HepG2 (cell line): ENCODE results near the gene STK24. TPM values are rescaled to one million over a fixed set of nuclear protein-coding genes. Genes with fewer than 3 reads are reported as not detected.

ENCODE experiments used
- ATAC-seq: fragments of 200-7000 bp; cut with Tn5 transposase; 3 replicates; pipeline ENCODE4 v1.9.1; 2020; ENCODE audit warnings: mild to moderate bottlenecking, moderate library complexity
- BruUV-seq: library from RNA; stranded (reverse); fragments of 400-500 nt; replicated peaks from 2 replicates; lab custom pipeline; 2021; lab: Mats Ljungman, UMichigan
- CTCF ChIA-PET: fragments of 300-600 bp; formaldehyde crosslinking; extraction: SDS; loops from one replicate; lab custom pipeline; 2021; ENCODE audit warnings: low total read pairs, inconsistent platforms, low intra/inter-chr PET ratio; lab: Yijun Ruan, JAX
- POLR2A ChIA-PET: fragments of 350-600 bp; sonication (Branson Sonifier 250); formaldehyde crosslinking; loops from one replicate; lab custom pipeline; 2020; ENCODE audit warnings: antibody characterized with exemption, inconsistent platforms; lab: Yijun Ruan, JAX
- DNase-seq: peaks from one replicate; pipeline ENCODE4 v3.0.0-alpha.2; 2015; ENCODE audit warnings: low spot score
- FAIRE-seq: peaks from 3 replicates; lab custom pipeline; 2011; peaks lifted over from hg19 to GRCh38; lab: Jason Lieb, UNC
- H2AFZ ChIP-seq: one replicate; pipeline ENCODE4 v1.6.1; 2011; ENCODE audit warnings: low read length, inconsistent platforms
- H3K27ac ChIP-seq: fragments of 300-600 bp; 3 replicates; pipeline ENCODE4 v1.8.0; 2011; ENCODE audit warnings: mixed run types, mild to moderate bottlenecking, mixed read lengths, low read length, inconsistent platforms; ENCODE audit not compliant: insufficient read depth; ENCODE audit errors: extremely low read length
- H3K27me3 ChIP-seq, 2 experiments: fragments of 200-600 bp in 1 of 2; 2 replicates in 1 of 2; 3 replicates in 1 of 2; pipeline versions ENCODE4 v1.6.0 to v1.8.0; 2011; ENCODE audit warnings: low read length in 2 of 2, mild to moderate bottlenecking in 2 of 2, moderate library complexity in 2 of 2, inconsistent platforms in 1 of 2; ENCODE audit not compliant: insufficient read depth in 2 of 2, control insufficient read depth in 1 of 2
- H3K36me3 ChIP-seq, 2 experiments: fragments of 200-600 bp in 1 of 2; replicated peaks in 1 of 2; 2 replicates in 1 of 2; 3 replicates in 1 of 2; pipeline versions ENCODE4 v1.5.1 to v1.8.0; 2011; ENCODE audit warnings: low read length in 2 of 2, inconsistent platforms in 1 of 2; ENCODE audit not compliant: insufficient read depth in 2 of 2, control insufficient read depth in 1 of 2
- H3K4me1 ChIP-seq: 2 replicates; pipeline ENCODE4 v1.5.1; 2012; ENCODE audit warnings: low read length, inconsistent platforms; ENCODE audit not compliant: insufficient read depth
- H3K4me2 ChIP-seq: 2 replicates; pipeline ENCODE4 v1.6.0; 2011; ENCODE audit warnings: low read depth, low read length, inconsistent platforms
- H3K4me3 ChIP-seq, 3 experiments: fragments of 200-600 bp in 1 of 3; sonication (generic), shearing (Covaris generic) in 1 of 3; replicated peaks in 1 of 3; 2 replicates each; pipeline ENCODE4 v1.5.1; 2011 to 2016; ENCODE audit warnings: low read length in 3 of 3, inconsistent platforms in 2 of 3, low read depth in 2 of 3, mild to moderate bottlenecking in 2 of 3, control low read depth in 1 of 3, mixed read lengths in 1 of 3; ENCODE audit not compliant: insufficient read depth in 1 of 3
- H3K79me2 ChIP-seq: one replicate; pipeline ENCODE4 v1.6.1; 2011; ENCODE audit warnings: low read length, inconsistent platforms; ENCODE audit not compliant: insufficient read depth
- H3K9ac ChIP-seq: 2 replicates; pipeline ENCODE4 v1.6.0; 2011; ENCODE audit warnings: mild to moderate bottlenecking, low read depth, low read length, inconsistent platforms; ENCODE audit not compliant: insufficient read depth
- H3K9me3 ChIP-seq: 2 replicates; pipeline ENCODE4 v1.5.1; 2012; ENCODE audit warnings: mild to moderate bottlenecking, low read length
- H4K20me1 ChIP-seq: 2 replicates; pipeline ENCODE4 v1.6.0; 2011; ENCODE audit warnings: inconsistent platforms, mild to moderate bottlenecking, low read length, moderate library complexity; ENCODE audit not compliant: insufficient read depth
- SRY ChIP-seq: sonication (generic); formaldehyde crosslinking; IDR thresholded peaks from 2 replicates; pipeline ENCODE4 v1.8.0; 2022; ENCODE audit warnings: mild to moderate bottlenecking, missing genetic modification reagents
- ZBTB38 ChIP-seq: sonication (generic); formaldehyde crosslinking; IDR thresholded peaks from 2 replicates; pipeline ENCODE4 v1.5.1; 2020; ENCODE audit warnings: mild to moderate bottlenecking, missing genetic modification reagents
- WGBS: methylation state at CpG from one replicate; pipeline ENCODE4 v1.1.6; 2017; ENCODE audit warnings: low lambda C conversion rate; 5-methylcytosine and 5-hydroxymethylcytosine counted together
- in situ Hi-C: cut with HindIII; loops from 2 replicates; pipeline ENCODE4 v1.10.0; 2017; ENCODE audit warnings: low pct_unique_long_range_greater_than_20kb; ENCODE audit not compliant: extremely low pct_ligation_motif_present
- intact Hi-C: fragments of 100-400 bp; cut with micrococcal nuclease; formaldehyde crosslinking; loops from one replicate; pipeline ENCODE4 v1.10.0; 2022; ENCODE audit not compliant: unreplicated experiment
- polyA plus RNA-seq, 8 experiments: library from polyadenylated mRNA; depleted of rRNA in 3 of 8; stranded (reverse) in 7 of 8; unstranded in 1 of 8; fragments of >200 nt; fragmentation: Illumina TruSeq in 4 of 8; extraction: Trizol in 4 of 8; gene quantifications; 2 replicates each; pipeline versions ENCODE4 v1.2.1 to v1.2.3, GENCODE V29; 2011 to 2016; ENCODE audit warnings: low read depth in 4 of 8, missing spikeins in 1 of 8, mixed read lengths in 1 of 8; ENCODE audit not compliant: insufficient read depth in 1 of 8
- total RNA-seq, 5 experiments: library from RNA; depleted of rRNA; stranded (reverse); fragments of >200 nt; fragmentation: Illumina TruSeq; extraction: Trizol; gene quantifications; 2 replicates each; pipeline ENCODE4 v1.2.3, GENCODE V29; 2016; ENCODE audit warnings: low read depth in 1 of 5
- TF ChIP-seq, protein P1 (sequence below): sonication (generic); formaldehyde crosslinking; IDR thresholded peaks from 2 replicates; pipeline ENCODE4 v1.4.0; 2020; ENCODE audit warnings: missing genetic modification reagents
- TF ChIP-seq, protein P2 (sequence below): sonication (generic); formaldehyde crosslinking; IDR thresholded peaks from 2 replicates; pipeline ENCODE4 v1.5.1; 2020; ENCODE audit warnings: mild to moderate bottlenecking, missing genetic modification reagents, moderate library complexity

The STK24 gene
- total and polyA plus RNA-seq, 2 of the 13 experiments (the other 11 are each of a cell fraction or from before 2014, with no cell fraction given) = 51.3 to 73.0 TPM

DNA sequence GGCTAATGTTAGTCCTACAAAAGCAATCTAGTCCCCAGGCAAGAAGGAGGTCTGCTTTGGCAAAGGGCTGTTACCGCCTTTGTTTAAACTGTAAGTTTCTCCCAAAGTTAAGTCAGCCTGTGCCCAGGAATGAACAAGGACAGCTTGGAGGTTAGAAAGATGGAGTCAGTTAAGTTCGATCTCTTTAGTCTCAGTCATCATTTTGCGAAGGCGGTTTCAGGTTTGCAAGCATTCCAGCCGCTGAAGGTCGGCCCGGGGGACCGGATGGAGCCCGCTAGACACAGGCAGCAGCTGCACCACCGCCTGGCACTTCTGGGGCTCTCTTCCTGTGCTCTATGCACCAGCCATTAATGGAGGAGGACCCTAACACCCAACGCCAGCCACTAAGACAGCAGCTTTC is 91.3 kb downstream of the STK24 start:
- in situ Hi-C loops (no loop called here), intact Hi-C loops (loop anchor here (2.0 kb wide), 1 partner anchor 83 kb away; no protein-coding TSS in a partner anchor)
- Histone ChIP-seq H3K4me3 (peak overlapping the region in 1 of 3 experiments; percentile 66; a peak in 1 of 6 replicates), H3K4me2 (peak overlapping the region; percentile 85), H3K4me1 (peaks cover 95% of the 10 kb centered on the region), H3K36me3 (peaks cover 6 to 15% of the 10 kb centered on the region in 2 experiments; a peak in 4 of 5 replicates), H3K27me3 (no peaks in the 10 kb centered on the region), H3K9me3 (no peaks in the 10 kb centered on the region), H4K20me1 (peaks cover 7% of the 10 kb centered on the region), H3K79me2 (peaks cover 99% of the 10 kb centered on the region), H3K9ac (no peak overlapping the region), H3K27ac (peak overlapping the region; percentile 88), H2AFZ (no peak overlapping the region)
- DNase-seq = no peak
- ATAC-seq = no peak
- CTCF ChIA-PET = no interaction called here
- POLR2A ChIA-PET = interaction anchor here (1.4 to 2.8 kb wide), 6 partner anchors 10 to 92 kb away, joined by 3 to 21 read pairs (median 12); partner anchors contain the start of gene STK24
- FAIRE-seq = no peak
- TF ChIP-seq, protein P1, sequence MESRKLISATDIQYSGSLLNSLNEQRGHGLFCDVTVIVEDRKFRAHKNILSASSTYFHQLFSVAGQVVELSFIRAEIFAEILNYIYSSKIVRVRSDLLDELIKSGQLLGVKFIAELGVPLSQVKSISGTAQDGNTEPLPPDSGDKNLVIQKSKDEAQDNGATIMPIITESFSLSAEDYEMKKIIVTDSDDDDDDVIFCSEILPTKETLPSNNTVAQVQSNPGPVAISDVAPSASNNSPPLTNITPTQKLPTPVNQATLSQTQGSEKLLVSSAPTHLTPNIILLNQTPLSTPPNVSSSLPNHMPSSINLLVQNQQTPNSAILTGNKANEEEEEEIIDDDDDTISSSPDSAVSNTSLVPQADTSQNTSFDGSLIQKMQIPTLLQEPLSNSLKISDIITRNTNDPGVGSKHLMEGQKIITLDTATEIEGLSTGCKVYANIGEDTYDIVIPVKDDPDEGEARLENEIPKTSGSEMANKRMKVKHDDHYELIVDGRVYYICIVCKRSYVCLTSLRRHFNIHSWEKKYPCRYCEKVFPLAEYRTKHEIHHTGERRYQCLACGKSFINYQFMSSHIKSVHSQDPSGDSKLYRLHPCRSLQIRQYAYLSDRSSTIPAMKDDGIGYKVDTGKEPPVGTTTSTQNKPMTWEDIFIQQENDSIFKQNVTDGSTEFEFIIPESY (CRISPR knock-in tag) = peak; percentile 88
- TF ChIP-seq, protein P2, sequence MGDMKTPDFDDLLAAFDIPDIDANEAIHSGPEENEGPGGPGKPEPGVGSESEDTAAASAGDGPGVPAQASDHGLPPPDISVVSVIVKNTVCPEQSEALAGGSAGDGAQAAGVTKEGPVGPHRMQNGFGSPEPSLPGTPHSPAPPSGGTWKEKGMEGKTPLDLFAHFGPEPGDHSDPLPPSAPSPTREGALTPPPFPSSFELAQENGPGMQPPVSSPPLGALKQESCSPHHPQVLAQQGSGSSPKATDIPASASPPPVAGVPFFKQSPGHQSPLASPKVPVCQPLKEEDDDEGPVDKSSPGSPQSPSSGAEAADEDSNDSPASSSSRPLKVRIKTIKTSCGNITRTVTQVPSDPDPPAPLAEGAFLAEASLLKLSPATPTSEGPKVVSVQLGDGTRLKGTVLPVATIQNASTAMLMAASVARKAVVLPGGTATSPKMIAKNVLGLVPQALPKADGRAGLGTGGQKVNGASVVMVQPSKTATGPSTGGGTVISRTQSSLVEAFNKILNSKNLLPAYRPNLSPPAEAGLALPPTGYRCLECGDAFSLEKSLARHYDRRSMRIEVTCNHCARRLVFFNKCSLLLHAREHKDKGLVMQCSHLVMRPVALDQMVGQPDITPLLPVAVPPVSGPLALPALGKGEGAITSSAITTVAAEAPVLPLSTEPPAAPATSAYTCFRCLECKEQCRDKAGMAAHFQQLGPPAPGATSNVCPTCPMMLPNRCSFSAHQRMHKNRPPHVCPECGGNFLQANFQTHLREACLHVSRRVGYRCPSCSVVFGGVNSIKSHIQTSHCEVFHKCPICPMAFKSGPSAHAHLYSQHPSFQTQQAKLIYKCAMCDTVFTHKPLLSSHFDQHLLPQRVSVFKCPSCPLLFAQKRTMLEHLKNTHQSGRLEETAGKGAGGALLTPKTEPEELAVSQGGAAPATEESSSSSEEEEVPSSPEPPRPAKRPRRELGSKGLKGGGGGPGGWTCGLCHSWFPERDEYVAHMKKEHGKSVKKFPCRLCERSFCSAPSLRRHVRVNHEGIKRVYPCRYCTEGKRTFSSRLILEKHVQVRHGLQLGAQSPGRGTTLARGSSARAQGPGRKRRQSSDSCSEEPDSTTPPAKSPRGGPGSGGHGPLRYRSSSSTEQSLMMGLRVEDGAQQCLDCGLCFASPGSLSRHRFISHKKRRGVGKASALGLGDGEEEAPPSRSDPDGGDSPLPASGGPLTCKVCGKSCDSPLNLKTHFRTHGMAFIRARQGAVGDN (CRISPR knock-in tag) = peak; percentile 61
- TF ChIP-seq SRY (CRISPR knock-in tag) (no peak), ZBTB38 (CRISPR knock-in tag) (peak; percentile 67; the same call in 1 of the 2 replicates)
- WGBS = 91% methylated on average over 11 of the region's 11 CpGs
- no TSS peak for BruUV-seq
